ENCODE results near the gene GNG12. TPM values are rescaled to one million over a fixed set of nuclear protein-coding genes. Genes with fewer than 3 reads are reported as not detected.
A peak's percentile ranks its signal among the peaks of the same experiment; 100 is the strongest.

The GNG12 gene
- total RNA-seq, 1 experiment from 2014 or later = 117 TPM

DNA sequence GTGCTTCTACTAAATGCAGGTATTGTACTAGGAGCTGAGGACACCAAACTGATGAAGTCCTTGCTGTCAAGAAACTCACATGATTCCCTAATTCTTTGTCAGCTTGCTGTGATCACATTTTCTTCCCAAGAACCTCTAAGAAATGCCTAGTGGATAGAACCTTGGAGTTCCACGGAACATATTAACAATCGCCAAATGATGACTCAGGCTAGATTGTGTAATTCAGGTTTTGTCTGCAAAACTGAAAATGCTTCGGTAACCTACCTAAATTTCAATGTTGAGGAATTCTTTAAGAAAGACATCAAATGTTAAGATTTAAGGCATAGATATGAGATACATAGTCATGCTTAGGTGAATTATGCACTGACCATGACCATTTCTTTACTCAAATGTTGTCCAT lies 150.0 kb downstream of the GNG12 start:
- H3K36me3 Mint-ChIP-seq (ENCODE audit: insufficient read depth, unreplicated experiment) = peaks cover 35% of the 10 kb centered on the region
- intact Hi-C loops (cut with micrococcal nuclease) = loop anchor here (1.0 kb wide), 1 partner anchor 148 kb away; no protein-coding TSS in a partner anchor
- H3K27me3 Mint-ChIP-seq (ENCODE audit: insufficient read depth, unreplicated experiment) = no peaks in the 10 kb centered on the region
- H3K27ac Mint-ChIP-seq (ENCODE audit: low read depth, unreplicated experiment) = peak overlapping the region; percentile 59
- TF ChIP-seq, protein P1, sequence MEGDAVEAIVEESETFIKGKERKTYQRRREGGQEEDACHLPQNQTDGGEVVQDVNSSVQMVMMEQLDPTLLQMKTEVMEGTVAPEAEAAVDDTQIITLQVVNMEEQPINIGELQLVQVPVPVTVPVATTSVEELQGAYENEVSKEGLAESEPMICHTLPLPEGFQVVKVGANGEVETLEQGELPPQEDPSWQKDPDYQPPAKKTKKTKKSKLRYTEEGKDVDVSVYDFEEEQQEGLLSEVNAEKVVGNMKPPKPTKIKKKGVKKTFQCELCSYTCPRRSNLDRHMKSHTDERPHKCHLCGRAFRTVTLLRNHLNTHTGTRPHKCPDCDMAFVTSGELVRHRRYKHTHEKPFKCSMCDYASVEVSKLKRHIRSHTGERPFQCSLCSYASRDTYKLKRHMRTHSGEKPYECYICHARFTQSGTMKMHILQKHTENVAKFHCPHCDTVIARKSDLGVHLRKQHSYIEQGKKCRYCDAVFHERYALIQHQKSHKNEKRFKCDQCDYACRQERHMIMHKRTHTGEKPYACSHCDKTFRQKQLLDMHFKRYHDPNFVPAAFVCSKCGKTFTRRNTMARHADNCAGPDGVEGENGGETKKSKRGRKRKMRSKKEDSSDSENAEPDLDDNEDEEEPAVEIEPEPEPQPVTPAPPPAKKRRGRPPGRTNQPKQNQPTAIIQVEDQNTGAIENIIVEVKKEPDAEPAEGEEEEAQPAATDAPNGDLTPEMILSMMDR (IDR thresholded peaks at IDR 0.05; ENCODE audit: unreplicated experiment) = no peak
- H3K4me1 Mint-ChIP-seq (ENCODE audit: insufficient read depth, unreplicated experiment) = peaks cover 33% of the 10 kb centered on the region
- no peaks in the 10 kb centered on the region for H3K9me3 Mint-ChIP-seq (ENCODE audit: unreplicated experiment)
- no TSS peak for BruUV-seq (replicated peaks)
- POLR2A ChIA-PET = interaction anchor here (1.0 to 12.5 kb wide), 23 partner anchors 9 to 154 kb away, joined by 3 to 446 read pairs (median 17); partner anchors contain the start of gene GNG12
- H3K4me3 Mint-ChIP-seq (ENCODE audit: unreplicated experiment) = peak overlapping the region; percentile 87
- CTCF ChIA-PET = interaction anchor here (0.9 to 6.0 kb wide), 17 partner anchors 35 to 151 kb away, joined by 3 to 67 read pairs (median 4); no protein-coding TSS in a partner anchor
- DNase-seq (ENCODE audit: unreplicated experiment) = peak; percentile 85

DNA sequence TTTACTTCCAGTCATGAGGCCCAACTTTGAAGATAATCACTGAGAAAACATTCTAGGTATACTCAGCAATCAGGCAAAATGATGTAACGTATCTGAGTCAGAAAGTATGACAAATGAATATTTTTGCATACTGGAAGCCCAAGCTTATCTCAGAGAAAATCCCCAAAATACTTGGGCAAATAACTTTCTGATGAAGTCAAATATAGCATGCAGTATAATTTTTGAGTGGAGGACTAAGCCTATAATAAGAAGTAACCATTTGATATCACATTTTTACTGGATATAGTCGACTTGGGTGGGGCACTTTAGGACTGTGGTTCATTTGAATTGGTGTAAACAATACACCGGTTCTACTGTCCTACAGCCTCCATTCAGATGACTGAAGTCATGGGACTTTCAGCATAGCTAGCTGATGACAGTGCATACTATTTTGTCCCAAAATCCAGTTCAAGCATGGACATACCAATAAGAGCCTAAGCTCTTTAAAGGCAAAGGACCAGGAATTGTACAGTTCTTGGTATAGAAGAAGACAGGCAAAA lies 150.5 kb downstream of the GNG12 start:
- peaks cover 29% of the 10 kb centered on the region for H3K36me3 Mint-ChIP-seq (ENCODE audit: insufficient read depth, unreplicated experiment)
- H3K4me1 Mint-ChIP-seq (ENCODE audit: insufficient read depth, unreplicated experiment) = peaks cover 29% of the 10 kb centered on the region
- peak overlapping the region; percentile 59 for H3K27ac Mint-ChIP-seq (ENCODE audit: low read depth, unreplicated experiment)
- ChIA-PET POLR2A (interaction anchor here (0.6 to 12.5 kb wide), 23 partner anchors 9 to 155 kb away, joined by 3 to 446 read pairs (median 14); no protein-coding TSS in a partner anchor), CTCF (interaction anchor here (0.5 to 6.0 kb wide), 15 partner anchors 9 to 150 kb away, joined by 3 to 67 read pairs (median 4); no protein-coding TSS in a partner anchor)
- intact Hi-C loops (cut with micrococcal nuclease) = loop anchor here (1.0 kb wide), 1 partner anchor 147 kb away; no protein-coding TSS in a partner anchor
- BruUV-seq (replicated peaks) = no TSS peak
- DNase-seq (ENCODE audit: unreplicated experiment) = peak; percentile 69
- H3K4me3 Mint-ChIP-seq (ENCODE audit: unreplicated experiment) = no peak overlapping the region
- TF ChIP-seq, protein P1 (IDR thresholded peaks at IDR 0.05; ENCODE audit: unreplicated experiment) = no peak
- H3K9me3 Mint-ChIP-seq (ENCODE audit: unreplicated experiment) = no peaks in the 10 kb centered on the region
- no peaks in the 10 kb centered on the region for H3K27me3 Mint-ChIP-seq (ENCODE audit: insufficient read depth, unreplicated experiment)

DNA sequence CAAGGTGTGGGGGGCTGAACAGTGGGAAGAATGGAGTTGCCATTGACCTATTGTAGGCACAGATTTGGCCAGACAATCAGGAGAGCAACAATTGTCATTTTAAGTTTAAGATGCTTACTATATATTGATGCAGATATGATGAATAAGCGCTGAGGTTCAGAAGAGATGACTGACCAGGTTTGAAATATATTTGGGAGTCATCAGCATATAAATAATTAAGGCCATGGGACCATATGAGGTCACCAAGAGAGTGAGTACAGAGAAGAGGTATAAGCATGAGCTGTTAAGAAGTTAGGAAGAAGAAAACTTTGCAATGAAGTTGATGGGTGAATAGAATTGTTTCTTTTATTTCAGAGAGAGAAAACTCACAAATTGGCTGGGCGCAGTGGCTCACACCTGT lies 152.8 kb downstream of the GNG12 start:
- intact Hi-C loops (cut with micrococcal nuclease) = no loop called here
- ChIA-PET POLR2A (interaction anchor here (0.6 to 12.5 kb wide), 2 partner anchors 72 to 101 kb away, joined by 3 to 446 read pairs; no protein-coding TSS in a partner anchor), CTCF (no interaction called here)
- Mint-ChIP-seq H3K36me3 (ENCODE audit: insufficient read depth, unreplicated experiment) (peaks cover 8% of the 10 kb centered on the region), H3K4me3 (ENCODE audit: unreplicated experiment) (no peak overlapping the region), H3K27me3 (ENCODE audit: insufficient read depth, unreplicated experiment) (no peaks in the 10 kb centered on the region), H3K27ac (ENCODE audit: low read depth, unreplicated experiment) (no peak overlapping the region), H3K4me1 (ENCODE audit: insufficient read depth, unreplicated experiment) (peaks cover 26% of the 10 kb centered on the region), H3K9me3 (ENCODE audit: unreplicated experiment) (no peaks in the 10 kb centered on the region)
- no peak for DNase-seq (ENCODE audit: unreplicated experiment)
- TF ChIP-seq, protein P1 (IDR thresholded peaks at IDR 0.05; ENCODE audit: unreplicated experiment) = no peak
- no TSS peak for BruUV-seq (replicated peaks)

DNA sequence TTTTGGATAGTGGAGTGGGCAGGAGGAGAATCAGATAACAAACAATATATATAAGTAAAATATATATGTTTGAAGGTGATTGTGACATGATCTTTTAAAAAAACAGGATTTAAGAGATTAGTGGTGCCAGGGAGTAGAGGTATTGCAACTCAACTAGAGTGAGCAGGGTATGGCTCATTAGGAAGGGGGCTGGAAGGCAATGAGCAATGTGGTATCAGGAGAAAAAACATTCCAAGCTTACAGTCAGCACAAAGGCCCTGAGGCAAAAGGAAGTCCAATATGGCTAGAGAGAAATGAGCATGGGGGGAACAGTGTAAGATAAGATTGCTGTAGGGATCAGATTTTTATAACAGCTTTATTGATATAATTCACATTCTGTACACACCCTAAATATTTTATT lies 153.6 kb downstream of the GNG12 start:
- no TSS peak for BruUV-seq (replicated peaks)

More for the DNA sequence above, 153.6 kb downstream of the GNG12 start:
- peaks cover under 1% of the 10 kb centered on the region for H3K36me3 Mint-ChIP-seq (ENCODE audit: insufficient read depth, unreplicated experiment)
- DNase-seq (ENCODE audit: unreplicated experiment) = peak; percentile 39
- H3K4me1 Mint-ChIP-seq (ENCODE audit: insufficient read depth, unreplicated experiment) = peaks cover 26% of the 10 kb centered on the region
- H3K27me3 Mint-ChIP-seq (ENCODE audit: insufficient read depth, unreplicated experiment) = no peaks in the 10 kb centered on the region
- no peak overlapping the region for H3K4me3 Mint-ChIP-seq (ENCODE audit: unreplicated experiment)
- no peak overlapping the region for H3K27ac Mint-ChIP-seq (ENCODE audit: low read depth, unreplicated experiment)
- ChIA-PET CTCF (no interaction called here), POLR2A (no interaction called here)
- H3K9me3 Mint-ChIP-seq (ENCODE audit: unreplicated experiment) = no peaks in the 10 kb centered on the region
- intact Hi-C loops (cut with micrococcal nuclease) = no loop called here
- TF ChIP-seq, protein P1 (IDR thresholded peaks at IDR 0.05; ENCODE audit: unreplicated experiment) = no peak

All from MCF 10A (cell line).